GM10266 (cell line): ENCODE data around the gene PDK2.

Experiments
- DNase-seq: peaks from one replicate; pipeline ENCODE4 v3.0.0; 2012; ENCODE audit errors: extremely low spot score
- CTCF ChIP-seq: IDR thresholded peaks from 2 replicates; pipeline ENCODE4 v1.5.1; 2012; ENCODE audit warnings: mild to moderate bottlenecking, low read depth; ENCODE audit not compliant: control insufficient read depth, insufficient read depth; ENCODE audit errors: missing control alignments

The PDK2 gene

GRCh38 chr17:50139185-50139783, 44.1 kb downstream of the PDK2 start:
- no peak for DNase-seq
- no peak for TF ChIP-seq CTCF

GRCh38 chr17:50139950-50140885, 45.1 kb downstream of the PDK2 start:
- peak; percentile 93 for TF ChIP-seq CTCF
- DNase-seq = peak; percentile 90

GRCh38 chr17:50141026-50141744, 46.0 kb downstream of the PDK2 start:
- TF ChIP-seq CTCF = no peak
- DNase-seq = no peak

- no peak for TF ChIP-seq CTCF
Observed at GRCh38 chr17:50141745-50142110, 46.6 kb downstream of the PDK2 start.

GRCh38 chr17:50143461-50144176, 48.5 kb downstream of the PDK2 start:
- DNase-seq = no peak
- TF ChIP-seq CTCF = no peak

More at GRCh38 chr17:50141745-50142110, 46.6 kb downstream of the PDK2 start:
- DNase-seq = no peak

- DNase-seq = no peak
Observed at GRCh38 chr17:50144355-50144754, 49.2 kb downstream of the PDK2 start.

More at GRCh38 chr17:50144355-50144754, 49.2 kb downstream of the PDK2 start:
- no peak for TF ChIP-seq CTCF
